ENCODE results near the gene CCDC47. TPM values are rescaled to one million over a fixed set of nuclear protein-coding genes. Genes with fewer than 3 reads are reported as not detected.

CCDC47 gene
- total and polyA plus RNA-seq, 4 donors: 33.0 to 87.2 (median 62.8) TPM

DNA sequence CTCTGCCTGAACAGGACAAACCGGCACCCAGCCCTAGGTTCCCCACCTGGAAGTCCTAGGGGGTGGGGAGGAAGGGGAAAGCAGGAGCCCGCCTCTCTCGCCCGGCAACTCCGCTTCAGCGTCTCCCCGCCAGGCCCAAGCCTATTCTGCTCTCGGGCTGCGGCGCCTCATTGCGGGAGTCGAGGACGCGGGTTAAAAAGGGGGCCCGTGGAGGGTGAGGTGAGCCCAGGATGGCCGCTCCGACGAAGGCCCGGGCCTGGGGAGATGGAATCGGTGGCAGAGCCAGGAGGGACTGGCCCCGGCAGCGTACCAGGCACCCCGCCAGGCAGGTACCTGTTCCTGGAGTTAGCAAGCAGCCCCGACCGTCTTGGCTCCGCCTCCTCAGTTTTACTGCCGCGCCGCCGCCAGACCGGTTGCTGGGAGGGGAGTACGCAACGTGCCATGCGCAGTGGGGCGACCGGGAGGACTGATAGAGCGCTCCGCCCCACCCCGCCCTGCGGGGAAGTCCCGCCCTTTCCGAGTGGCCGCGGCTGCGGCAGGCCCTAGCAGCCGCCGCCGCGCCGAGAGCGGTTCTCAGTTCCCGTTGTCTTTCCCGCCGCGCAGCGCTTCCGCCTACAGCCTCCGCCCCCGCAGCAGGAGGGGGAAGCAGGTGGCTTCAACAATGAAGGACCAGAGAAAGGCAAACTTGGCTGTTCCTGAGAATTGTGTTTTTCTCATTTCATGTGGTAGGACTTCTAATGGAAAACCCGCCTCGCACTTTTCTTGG, 31.8 kb downstream of the CCDC47 start, which contains the start of gene STRADA:
Gene STRADA (minus strand): TSS at position 392 of the 766 bp plus-strand sequence. CDS start 13,430 bp downstream, outside the sequence.
- TF ChIP-seq HNF4A (conservative IDR thresholded peaks at IDR 0.05): peak in 1 of 2 donors; percentile 16
- TF ChIP-seq SP1 (IDR thresholded peaks at IDR 0.05): peak; percentile 66
- peak; percentile 99 for TF ChIP-seq EGR1 (IDR thresholded peaks at IDR 0.05; ENCODE audit: low read depth in 2 of 2)
- TF ChIP-seq FOXA2 (IDR thresholded peaks at IDR 0.05): no peak
- peak; percentile 12 to 13 for TF ChIP-seq RXRA (IDR thresholded peaks at IDR 0.05)
- TF ChIP-seq HNF4G (IDR thresholded peaks at IDR 0.05): no peak
- no peak for TF ChIP-seq FOXA1 (IDR thresholded peaks at IDR 0.05)
- TF ChIP-seq GABPA (IDR thresholded peaks at IDR 0.05 in 1 of 2, conservative IDR thresholded peaks at IDR 0.05 in 1 of 2): peak; percentile 28 to 85
- TF ChIP-seq TAF1 (conservative IDR thresholded peaks at IDR 0.05): peak; percentile 60
- no peak for TF ChIP-seq NR2F2 (IDR thresholded peaks at IDR 0.05)
- TF ChIP-seq RAD21 (IDR thresholded peaks at IDR 0.05): peak; percentile 44 to 49
- TF ChIP-seq JUND (IDR thresholded peaks at IDR 0.05): no peak
- TF ChIP-seq, protein P1, sequence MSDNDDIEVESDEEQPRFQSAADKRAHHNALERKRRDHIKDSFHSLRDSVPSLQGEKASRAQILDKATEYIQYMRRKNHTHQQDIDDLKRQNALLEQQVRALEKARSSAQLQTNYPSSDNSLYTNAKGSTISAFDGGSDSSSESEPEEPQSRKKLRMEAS (IDR thresholded peaks at IDR 0.05): peak; percentile 62
- TF ChIP-seq, protein P2, sequence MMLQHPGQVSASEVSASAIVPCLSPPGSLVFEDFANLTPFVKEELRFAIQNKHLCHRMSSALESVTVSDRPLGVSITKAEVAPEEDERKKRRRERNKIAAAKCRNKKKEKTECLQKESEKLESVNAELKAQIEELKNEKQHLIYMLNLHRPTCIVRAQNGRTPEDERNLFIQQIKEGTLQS (IDR thresholded peaks at IDR 0.05): no peak
- TF ChIP-seq YY1 (IDR thresholded peaks at IDR 0.05): peak; percentile 77
- TF ChIP-seq, protein P3, sequence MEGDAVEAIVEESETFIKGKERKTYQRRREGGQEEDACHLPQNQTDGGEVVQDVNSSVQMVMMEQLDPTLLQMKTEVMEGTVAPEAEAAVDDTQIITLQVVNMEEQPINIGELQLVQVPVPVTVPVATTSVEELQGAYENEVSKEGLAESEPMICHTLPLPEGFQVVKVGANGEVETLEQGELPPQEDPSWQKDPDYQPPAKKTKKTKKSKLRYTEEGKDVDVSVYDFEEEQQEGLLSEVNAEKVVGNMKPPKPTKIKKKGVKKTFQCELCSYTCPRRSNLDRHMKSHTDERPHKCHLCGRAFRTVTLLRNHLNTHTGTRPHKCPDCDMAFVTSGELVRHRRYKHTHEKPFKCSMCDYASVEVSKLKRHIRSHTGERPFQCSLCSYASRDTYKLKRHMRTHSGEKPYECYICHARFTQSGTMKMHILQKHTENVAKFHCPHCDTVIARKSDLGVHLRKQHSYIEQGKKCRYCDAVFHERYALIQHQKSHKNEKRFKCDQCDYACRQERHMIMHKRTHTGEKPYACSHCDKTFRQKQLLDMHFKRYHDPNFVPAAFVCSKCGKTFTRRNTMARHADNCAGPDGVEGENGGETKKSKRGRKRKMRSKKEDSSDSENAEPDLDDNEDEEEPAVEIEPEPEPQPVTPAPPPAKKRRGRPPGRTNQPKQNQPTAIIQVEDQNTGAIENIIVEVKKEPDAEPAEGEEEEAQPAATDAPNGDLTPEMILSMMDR (IDR thresholded peaks at IDR 0.05; ENCODE audit: low read depth, low read length, missing input control): no peak
- TF ChIP-seq, protein P4, sequence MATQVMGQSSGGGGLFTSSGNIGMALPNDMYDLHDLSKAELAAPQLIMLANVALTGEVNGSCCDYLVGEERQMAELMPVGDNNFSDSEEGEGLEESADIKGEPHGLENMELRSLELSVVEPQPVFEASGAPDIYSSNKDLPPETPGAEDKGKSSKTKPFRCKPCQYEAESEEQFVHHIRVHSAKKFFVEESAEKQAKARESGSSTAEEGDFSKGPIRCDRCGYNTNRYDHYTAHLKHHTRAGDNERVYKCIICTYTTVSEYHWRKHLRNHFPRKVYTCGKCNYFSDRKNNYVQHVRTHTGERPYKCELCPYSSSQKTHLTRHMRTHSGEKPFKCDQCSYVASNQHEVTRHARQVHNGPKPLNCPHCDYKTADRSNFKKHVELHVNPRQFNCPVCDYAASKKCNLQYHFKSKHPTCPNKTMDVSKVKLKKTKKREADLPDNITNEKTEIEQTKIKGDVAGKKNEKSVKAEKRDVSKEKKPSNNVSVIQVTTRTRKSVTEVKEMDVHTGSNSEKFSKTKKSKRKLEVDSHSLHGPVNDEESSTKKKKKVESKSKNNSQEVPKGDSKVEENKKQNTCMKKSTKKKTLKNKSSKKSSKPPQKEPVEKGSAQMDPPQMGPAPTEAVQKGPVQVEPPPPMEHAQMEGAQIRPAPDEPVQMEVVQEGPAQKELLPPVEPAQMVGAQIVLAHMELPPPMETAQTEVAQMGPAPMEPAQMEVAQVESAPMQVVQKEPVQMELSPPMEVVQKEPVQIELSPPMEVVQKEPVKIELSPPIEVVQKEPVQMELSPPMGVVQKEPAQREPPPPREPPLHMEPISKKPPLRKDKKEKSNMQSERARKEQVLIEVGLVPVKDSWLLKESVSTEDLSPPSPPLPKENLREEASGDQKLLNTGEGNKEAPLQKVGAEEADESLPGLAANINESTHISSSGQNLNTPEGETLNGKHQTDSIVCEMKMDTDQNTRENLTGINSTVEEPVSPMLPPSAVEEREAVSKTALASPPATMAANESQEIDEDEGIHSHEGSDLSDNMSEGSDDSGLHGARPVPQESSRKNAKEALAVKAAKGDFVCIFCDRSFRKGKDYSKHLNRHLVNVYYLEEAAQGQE (IDR thresholded peaks at IDR 0.05): peak; percentile 81
- TF ChIP-seq, protein P5, sequence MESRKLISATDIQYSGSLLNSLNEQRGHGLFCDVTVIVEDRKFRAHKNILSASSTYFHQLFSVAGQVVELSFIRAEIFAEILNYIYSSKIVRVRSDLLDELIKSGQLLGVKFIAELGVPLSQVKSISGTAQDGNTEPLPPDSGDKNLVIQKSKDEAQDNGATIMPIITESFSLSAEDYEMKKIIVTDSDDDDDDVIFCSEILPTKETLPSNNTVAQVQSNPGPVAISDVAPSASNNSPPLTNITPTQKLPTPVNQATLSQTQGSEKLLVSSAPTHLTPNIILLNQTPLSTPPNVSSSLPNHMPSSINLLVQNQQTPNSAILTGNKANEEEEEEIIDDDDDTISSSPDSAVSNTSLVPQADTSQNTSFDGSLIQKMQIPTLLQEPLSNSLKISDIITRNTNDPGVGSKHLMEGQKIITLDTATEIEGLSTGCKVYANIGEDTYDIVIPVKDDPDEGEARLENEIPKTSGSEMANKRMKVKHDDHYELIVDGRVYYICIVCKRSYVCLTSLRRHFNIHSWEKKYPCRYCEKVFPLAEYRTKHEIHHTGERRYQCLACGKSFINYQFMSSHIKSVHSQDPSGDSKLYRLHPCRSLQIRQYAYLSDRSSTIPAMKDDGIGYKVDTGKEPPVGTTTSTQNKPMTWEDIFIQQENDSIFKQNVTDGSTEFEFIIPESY (IDR thresholded peaks at IDR 0.05): no peak
- Histone ChIP-seq H3K9ac (ENCODE audit: low read depth in 1 of 2, low read length in 2 of 2) (peak within 1 kb of the TSS; percentile 80 to 84), H3K36me3 (ENCODE audit: control insufficient read depth in 4 of 4, insufficient read depth in 3 of 4, low read depth in 1 of 4, low read length in 3 of 4) (peaks cover 2 to 8% (median 5%) of the 10 kb centered on the region in 4 donors), H3K4me3 (ENCODE audit: low read depth in 1 of 3, low read length in 3 of 3) (peak within 1 kb of the TSS; percentile 64 to 81 (median 67)), H3K9me3 (ENCODE audit: control insufficient read depth in 4 of 4, low read length in 3 of 4) (no peaks in the 10 kb centered on the region), H3K27me3 (ENCODE audit: control insufficient read depth in 4 of 4, insufficient read depth in 4 of 4, low read length in 3 of 4) (no peaks in the 10 kb centered on the region), H3K4me1 (ENCODE audit: control insufficient read depth in 4 of 4, insufficient read depth in 4 of 4, low read length in 3 of 4) (peaks cover 1 to 23% (median 12%) of the 10 kb centered on the region in 4 donors), H3K27ac (ENCODE audit: low read depth in 1 of 2, low read length in 2 of 2) (peak within 1 kb of the TSS; percentile 86 to 89)
- peak; percentile 97 for DNase-seq (ENCODE audit: low spot score)
- under 1% methylated on average over 61 of the region's 61 CpGs for WGBS

All from liver (tissue), 9 donors.